HG03095 (cell line): ENCODE measurements around the gene ACY1.
A peak's percentile ranks its signal among the peaks of the same experiment; 100 is the strongest.
"Not testable (repeated sequence)": the region's sequence is repeated elsewhere in the genome, so short reads cannot be mapped to it uniquely, and the experiment has no call there.

Source experiments
- ATAC-seq: cut with Tn5 transposase; IDR thresholded peaks from one replicate; pipeline ENCODE4 v1.9.1; 2021; ENCODE audit warnings: moderate library complexity; ENCODE audit not compliant: unreplicated experiment

Gene ACY1

DNA sequence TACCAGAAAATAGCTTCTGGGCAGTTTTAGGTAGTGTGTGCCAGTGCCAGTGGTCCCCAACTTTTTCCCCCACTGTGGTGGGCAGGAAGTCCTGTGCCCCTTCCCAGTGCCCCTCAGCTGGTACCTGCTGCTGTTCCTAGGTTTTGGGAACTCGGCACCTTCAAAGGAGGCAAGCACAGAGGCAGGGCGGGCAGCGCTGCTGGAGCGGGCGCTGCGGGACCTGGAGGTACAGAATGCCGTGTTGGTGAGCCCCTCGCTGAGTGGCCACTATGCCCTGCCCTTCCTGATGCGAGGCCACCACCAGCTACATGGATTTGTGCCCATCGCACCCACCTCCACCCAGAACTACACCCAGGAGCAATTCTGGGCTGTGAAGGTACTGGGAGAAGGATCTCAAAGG lies 3.1 kb upstream of the ACY1 start:
- no peak for ATAC-seq

DNA sequence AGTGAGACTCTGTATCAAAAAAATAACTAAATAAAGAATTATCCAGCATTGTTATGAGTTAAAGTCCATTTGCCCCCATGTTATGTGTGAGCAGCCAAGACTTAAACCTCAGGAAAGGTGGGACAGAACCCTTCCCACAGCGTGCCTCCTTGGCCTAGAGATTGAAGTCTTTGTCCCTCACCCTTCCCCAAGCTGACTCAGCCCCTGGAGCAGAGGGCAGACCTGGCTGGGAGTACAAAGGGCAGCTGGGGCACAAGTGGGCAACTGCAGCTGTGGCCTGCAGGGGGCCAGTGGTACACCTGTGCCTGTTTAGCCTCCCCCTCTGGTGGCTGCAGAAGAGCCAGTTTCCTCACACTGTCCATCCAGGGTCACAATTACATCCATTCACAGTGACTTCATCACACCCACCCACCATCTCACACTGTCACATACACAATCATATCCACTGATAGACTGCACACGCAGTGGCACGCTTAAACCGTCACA lies 940 bp upstream of the ACY1 start:
- ATAC-seq, result peak; percentile 37

DNA sequence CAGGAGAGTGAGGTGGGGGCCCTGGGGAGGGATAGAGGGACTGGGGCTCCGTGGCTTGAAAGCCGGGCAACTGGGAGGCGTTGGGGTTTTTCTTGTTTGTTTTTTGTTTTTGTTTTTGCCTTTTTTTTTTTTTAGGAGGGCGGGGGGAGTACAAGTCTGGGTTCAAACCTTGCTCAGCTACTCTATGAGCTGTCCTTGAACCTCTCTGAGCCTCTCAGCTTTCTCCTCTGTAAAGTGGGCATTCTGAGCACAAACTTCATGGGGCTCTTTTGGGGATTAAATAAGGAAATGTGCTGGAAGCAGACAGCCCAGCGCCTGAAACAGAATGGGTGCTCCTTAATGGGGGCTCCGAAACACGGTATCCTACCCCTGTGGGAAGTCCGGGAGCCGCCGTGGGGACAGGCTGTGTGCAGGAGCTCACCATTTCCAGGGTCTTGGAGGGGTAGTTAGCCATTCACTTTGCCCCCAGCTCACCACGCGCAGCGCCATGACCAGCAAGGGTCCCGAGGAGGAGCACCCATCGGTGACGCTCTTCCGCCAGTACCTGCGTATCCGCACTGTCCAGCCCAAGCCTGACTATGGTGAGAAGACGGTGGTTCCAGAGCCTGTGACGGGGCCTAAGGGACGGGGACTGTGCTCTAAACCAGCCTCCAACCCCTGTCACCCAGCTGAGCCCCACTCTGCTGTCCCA lies 388 bp downstream of the ACY1 start:
- ATAC-seq, result no peak

DNA sequence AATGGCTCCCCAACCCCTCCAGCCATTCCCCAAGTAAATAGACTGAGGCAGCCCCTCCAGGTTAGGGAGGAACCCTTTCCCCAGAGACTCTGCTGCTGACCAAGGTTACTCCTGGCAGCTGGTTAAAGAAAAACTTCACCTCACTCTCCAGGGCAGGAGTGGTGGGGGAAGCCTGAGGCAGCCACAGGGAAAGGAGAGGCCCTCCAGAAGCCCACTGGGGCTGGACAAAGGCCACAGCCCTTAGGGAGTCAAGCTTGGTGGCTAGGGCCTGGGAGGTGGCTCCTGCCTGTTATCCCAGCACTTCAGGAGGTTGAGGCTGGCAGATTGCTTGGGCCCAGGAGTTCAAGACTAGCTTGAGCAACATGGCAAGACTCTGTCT lies 923 bp downstream of the ACY1 start:
- no peak for ATAC-seq

DNA sequence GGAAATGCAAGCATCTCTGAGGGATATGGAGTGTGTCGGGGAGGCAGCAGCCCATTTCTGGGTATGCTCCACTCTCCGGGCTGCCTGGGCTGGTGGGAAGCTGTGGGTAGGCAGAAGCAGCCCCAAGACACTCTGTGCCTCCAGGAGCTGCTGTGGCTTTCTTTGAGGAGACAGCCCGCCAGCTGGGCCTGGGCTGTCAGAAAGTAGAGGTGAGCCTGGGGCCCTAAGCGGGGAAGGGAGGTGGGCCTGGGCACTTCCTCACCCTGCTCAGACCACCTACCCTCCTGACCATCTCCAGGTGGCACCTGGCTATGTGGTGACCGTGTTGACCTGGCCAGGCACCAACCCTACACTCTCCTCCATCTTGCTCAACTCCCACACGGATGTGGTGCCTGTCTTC lies 1.7 kb downstream of the ACY1 start:
- ATAC-seq, result no peak

DNA sequence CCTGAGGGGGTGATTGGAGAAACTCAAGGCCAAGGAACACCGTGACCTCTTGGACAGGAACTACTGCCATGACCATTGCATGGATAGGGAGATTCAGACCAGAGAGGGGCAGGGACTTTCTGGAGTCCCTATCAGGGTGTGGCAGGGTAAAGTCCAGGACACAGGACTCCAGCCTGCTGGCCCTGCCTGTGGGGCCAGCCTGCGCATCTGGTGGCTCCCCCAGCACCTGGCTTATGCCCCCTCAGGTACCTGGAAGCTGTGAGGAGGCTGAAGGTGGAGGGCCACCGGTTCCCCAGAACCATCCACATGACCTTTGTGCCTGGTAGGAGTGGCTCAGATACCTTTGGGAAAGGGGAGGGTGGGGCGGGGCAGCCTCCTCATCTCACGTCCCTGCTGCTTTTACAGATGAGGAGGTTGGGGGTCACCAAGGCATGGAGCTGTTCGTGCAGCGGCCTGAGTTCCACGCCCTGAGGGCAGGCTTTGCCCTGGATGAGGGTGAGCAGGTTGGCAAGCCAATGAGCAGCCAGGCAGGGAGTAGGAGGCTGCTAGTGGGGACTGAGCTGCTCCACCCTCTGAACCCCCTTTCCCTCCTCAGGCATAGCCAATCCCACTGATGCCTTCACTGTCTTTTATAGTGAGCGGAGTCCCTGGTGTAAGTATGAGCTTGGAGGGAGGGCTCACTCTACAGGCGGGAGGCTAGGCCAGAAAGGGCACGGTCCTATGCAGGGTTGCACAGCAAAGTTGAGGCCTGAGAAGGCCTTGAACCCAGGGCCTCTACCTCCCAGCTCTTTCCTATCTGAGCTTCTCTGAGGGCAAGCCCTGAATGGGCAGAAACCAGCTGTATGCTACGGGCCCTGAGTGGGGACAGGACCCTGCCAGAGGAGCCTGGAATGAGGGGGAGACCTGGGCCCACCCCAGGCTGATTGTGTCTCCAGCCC lies 2.9 kb downstream of the ACY1 start:
- ATAC-seq, result no peak

DNA sequence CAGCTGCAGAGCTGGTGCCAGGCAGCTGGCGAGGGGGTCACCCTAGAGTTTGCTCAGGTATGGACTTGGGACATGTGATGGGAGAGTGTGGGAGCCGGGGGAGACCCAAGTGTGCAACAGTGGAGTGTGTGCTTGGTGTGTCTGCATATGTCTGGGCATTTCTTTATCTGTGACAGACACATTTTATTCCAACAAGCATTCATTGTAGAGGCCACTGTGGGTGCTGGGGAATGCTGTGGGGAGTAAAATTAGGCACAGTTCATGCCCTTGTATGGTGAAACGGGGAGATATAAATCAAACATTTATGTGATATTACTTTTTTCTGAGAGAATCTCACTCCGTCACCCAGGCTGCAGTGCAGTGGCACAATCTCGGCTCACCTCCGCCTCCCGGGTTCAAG lies 4.2 kb downstream of the ACY1 start:
- ATAC-seq, result no peak

DNA sequence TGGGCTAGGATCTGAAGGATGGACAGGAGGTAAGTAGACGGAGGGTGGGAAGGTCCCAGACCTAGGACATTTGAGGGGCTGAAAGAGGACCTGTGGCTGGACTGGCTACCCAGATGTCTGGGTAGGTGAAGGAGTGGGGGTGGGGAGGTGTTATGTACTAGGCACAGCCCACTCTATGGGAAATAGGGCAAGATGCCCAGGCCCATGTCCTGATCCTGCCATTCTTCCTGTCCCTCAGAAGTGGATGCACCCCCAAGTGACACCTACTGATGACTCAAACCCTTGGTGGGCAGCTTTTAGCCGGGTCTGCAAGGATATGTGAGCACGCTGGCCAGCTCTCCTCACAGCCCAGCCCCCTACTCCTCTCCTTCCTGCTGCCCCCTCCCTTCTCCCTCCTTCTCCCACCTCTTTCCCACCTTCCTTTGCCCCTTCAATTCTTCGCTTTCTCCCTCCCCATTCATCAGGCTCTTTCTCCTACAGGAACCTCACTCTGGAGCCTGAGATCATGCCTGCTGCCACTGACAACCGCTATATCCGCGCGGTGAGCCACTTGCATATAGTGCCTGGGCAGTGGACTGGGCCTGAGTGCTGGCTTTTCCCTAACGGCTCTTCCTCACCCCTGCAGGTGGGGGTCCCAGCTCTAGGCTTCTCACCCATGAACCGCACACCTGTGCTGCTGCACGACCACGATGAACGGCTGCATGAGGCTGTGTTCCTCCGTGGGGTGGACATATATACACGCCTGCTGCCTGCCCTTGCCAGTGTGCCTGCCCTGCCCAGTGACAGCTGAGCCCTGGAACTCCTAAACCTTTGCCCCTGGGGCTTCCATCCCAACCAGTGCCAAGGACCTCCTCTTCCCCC lies 5.2 kb downstream of the ACY1 start:
- ATAC-seq, result no peak

DNA sequence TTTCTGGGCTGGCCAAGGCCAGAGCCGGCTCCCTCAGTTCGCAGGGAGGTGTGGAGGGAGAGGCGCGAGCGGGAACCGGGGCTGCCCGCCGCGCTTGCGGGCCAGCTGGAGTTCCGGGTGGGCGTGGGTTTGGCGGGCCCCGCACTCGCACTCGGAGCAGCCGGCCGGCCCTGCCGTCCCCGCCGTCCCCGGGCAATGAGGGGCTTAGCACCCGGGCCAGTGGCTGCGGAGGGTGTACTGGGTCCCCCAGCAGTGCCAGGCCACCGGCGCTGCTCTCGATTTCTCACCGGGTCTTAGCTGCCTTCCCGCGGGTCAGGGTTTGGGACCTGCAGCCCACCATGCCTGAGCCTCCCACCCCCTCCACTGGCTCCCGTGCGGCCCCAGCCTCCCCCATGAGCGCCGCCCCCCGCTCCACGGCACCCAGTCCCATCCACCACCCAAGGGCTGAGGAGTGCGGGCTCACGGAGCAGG lies 7.2 kb downstream of the ACY1 start:
- ATAC-seq, result not testable (repeated sequence)

DNA sequence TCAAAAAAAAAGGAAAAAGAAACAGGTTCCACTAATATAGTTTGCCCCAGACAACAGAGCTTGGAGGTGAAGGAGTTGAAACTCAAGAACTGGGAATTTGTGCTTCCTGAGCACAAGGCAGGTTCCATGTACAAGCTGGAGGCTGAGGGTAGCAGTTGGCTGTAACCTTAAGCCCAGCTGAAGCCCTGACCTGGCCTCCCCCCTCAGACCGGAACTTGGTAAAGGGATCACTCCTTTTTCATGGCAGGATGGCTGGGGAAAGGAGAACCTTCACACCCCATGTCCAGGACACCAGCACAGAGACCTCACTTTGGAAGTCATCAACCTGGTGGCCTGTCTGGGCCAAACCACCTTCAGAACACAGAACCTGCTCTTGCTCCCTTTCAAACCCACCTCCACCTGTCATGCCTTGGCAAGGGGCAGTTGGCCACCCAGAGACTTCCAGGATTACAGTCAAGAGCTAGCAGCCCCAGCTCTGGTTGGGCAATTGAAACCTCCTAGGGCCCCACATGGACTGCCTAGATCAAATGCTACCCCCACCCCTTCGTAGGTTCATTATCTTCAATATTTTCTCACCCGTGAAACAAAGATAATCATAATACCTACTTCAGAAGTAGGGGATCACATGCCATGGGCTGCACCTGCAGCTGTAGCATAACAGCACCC lies 8.8 kb downstream of the ACY1 start:
- ATAC-seq, result no peak

DNA sequence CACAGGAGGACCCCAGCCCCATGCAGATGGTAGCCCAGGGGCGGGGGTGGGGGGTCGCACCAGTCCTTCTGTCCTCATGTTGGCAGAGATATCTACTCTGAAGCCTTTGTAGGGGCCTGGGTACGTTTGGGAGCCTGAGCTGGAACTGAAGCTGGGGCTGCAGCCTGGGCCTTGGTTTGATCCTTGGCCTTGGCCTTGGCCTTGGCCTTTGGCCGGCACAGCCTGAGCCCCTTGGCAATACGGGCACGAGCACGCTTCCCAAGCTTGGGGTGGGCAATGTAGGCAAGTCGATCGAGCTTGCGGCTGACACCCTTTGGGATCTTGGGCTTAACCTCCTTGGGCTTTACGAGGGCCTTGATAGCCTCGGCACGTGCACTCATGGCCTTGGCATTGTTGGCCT lies 10.3 kb downstream of the ACY1 start:
- ATAC-seq, result not testable (repeated sequence)

DNA sequence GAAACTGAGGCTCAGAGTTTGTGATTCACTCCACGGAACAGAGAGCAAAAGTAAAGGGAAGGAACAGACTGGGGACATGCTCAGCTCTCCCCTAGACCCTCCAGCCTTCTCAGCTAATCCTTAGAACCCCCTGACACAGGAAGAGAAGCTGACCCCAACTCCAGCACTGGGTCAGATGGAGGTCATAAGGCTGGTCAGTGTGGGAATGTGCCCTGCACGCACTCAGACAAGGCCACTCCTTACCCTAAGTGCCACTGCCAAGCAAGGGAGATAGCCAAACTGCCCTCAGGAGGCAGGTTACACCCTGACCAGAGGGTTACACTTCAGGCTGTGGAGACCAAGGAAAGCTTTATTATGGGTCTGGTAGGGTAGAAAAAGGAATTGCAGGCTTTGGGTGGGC lies 11.2 kb downstream of the ACY1 start:
- no peak for ATAC-seq

DNA sequence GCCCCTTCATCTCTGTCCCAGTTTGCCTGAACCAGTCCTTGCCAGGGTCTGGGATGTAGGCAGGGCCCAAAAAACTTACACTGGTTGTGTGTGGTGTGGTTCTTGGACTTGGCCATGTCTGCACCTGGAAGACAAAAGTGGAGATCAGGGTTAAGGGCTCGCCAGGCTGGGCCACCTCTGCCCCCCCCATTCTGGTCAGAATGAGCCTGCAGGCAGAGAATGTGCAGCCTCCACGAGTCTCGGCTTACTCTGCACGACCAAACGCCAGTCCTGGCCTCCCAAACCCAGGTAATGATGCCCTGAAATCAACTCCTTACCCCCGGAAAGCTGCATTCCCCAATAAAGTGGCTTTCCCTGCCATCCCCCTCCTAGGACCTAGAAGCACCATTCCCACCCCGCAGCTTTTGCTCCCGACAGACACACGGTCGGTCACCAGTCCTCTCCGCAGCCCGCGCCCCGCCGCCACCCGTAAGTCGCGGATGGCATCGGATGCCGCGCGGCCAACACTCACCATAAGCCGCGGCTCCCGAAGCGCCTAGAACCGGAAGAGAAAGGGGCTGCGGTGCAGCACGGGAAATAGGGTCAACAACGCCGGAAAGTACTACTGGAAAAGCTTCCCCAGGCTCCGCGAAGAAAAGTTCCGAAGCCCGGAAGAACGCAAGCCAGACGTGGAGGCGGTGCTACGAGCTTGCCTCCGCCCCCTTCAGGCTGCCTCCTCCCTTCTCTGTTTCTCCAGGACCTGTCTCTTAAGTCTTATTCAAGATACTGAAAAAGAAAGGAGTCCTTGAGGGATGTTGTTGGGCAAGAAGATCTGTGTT lies 12.2 kb downstream of the ACY1 start, which contains the start of gene RPL29:
Gene RPL29 (minus strand): TSS at position 550 of the 818 bp plus-strand sequence. CDS start 434 bp downstream, at position 116.
- peak; percentile 85 for ATAC-seq

DNA sequence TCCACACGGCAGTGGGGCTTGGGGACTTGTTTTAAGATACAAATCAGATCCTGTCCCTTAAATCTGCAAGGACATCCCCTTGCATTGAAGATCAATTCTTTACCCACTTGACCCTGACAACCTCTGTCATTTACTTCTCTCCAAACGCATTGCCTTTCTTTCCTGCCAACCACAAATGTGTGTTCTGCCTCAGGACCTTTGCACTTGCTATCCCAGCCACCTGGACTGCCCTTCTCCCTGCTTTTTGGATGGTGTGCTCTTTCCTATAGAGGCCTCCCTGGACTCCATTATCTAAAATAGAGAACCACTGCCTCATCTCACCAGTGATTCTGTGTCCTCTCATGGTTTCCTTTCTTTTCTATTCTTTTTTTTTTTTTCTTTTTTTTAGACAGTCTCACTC lies 13.8 kb downstream of the ACY1 start:
- no peak for ATAC-seq

DNA sequence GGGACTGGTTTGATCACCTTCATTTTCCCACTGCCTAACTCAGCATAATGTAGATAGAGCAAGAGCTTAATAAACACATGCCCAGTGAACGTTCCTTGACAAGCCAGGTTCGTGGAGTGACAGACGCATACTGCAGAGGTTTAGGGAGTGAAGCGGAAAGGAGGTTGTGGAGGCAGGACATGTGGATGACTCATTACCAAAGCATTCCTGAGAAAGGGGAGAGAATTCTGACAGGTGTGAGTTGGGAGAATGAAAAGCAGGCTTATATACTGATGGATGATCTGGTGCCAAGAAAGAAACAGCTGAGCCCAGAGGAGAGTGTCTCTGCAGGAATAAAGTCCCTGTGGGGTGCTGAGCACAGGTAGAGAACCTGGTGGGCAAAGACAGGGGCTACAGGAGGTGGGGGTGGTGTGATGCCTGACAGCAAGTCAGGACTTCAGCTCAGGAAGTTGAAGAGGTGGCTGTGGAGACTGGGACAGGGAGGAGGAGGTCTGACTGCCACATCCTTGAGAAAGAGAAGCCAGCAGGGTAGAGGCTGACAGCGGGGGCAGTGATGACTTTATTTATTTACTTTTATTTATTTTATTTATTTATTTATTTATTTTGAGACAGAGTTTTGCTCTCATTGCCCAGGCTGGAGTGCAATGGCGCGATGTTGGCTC lies 14.7 kb downstream of the ACY1 start:
- ATAC-seq, result no peak

DNA sequence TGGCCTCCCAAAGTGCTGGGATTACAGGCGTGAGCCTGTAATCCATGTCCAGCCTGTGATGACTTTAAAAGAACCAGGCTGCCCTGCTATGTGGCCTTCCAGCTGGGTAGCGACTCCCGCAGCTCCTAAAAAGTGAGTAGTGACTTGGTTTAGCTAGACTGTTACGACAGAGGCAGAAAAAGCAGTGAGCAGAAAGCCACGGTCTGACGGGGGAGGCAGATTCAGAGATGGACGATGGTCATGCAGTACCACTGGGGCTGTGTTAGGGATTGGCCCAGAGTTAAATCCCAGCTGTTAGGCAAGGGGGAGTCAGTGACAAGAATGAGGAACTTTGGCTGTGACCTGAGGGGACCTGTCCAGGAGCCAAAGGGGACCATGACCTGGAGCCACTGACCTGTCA lies 15.4 kb downstream of the ACY1 start:
- ATAC-seq, result no peak

DNA sequence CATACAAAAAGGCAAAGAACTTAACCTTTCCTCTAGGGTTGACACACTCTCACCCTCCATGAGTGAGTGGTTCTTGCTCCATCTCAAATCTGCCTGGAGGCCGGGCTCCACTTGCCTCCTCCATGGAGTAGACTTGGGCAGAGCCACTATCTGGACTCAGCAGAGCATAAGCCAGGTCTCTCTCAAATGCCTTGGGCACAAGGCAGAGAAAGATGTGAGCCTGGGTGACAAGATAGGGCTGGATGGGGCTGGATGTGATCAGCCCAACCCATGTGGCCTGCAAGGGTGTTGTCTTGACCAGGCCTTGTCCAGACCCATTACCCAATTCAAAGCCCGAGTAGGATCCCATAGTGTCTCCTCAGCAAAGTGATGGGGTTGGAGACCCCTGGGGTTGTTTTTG lies 16.5 kb downstream of the ACY1 start:
- ATAC-seq, result no peak

DNA sequence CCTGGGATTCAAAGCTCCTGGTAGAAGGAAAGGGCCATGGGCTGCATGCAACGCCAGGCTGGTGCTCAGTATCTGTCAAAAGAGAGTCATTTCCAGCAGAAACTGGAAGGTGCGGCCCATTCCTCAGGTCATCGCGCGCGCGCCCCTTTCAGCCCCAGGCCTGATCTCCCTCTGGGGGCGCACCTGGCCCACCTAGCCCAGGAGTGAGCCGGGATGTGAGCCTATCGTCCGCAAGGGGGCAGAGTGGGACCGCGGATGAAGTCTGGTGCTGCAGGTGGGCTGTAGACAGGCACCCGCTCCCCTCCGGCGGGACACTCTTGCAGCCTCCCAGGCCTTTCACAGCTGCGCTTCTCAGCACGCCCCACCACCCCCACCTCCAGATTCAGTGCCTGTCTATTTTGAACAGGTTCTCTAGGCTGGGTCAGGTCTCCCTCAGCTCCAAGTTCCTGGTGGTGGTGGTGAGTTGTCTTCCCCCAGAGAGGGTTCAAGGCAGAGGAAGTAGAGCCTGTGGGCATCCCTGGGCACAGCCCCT lies 18.2 kb downstream of the ACY1 start:
- ATAC-seq, result peak; percentile 78

DNA sequence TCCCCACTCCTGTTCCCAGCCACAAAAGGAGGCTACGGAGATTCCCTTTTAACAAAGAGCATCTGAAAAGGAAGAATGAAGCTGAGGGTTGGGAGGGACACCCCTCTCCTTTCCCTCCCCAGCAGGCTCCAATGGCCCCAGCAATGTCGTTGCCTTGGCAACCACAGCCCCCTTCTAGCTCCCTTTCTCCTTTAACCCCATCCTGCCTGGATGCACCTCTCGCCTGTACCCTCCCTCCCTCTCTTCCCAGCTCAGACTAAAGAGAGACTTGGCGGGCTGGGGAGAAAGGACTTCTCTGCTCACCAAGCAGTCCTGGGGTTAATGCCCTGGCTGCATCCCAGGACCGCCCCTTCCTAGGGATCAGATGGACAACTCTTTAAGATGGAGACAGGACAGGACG lies 19.4 kb downstream of the ACY1 start:
- no peak for ATAC-seq
